Pons (tissue), 1 donor: ENCODE measurements around the gene NUCB1.
"Not testable (repeated sequence)": the region's sequence is repeated elsewhere in the genome, so short reads cannot be mapped to it uniquely, and the experiment has no call there.

Experiments used
- DNase-seq: peaks from one replicate; pipeline ENCODE4 v3.0.0-alpha.2; 2016; ENCODE audit warnings: low spot score

NUCB1 gene

GRCh38 chr19:48874303-48875135 lies 25.6 kb upstream of the NUCB1 start:
- peak; percentile 43 for DNase-seq

- DNase-seq: peak; percentile 48
Measured at GRCh38 chr19:48876043-48876981, 23.8 kb upstream of the NUCB1 start.

GRCh38 chr19:48877855-48878195 lies 22.3 kb upstream of the NUCB1 start:
- DNase-seq: no peak

- no peak for DNase-seq
Measured at GRCh38 chr19:48878196-48879024, 21.7 kb upstream of the NUCB1 start.

- DNase-seq: no peak
Measured at GRCh38 chr19:48879025-48879637, 21.0 kb upstream of the NUCB1 start.

- not testable (repeated sequence) for DNase-seq
Measured at GRCh38 chr19:48879696-48880095, 20.4 kb upstream of the NUCB1 start.

GRCh38 chr19:48881741-48882657 lies 18.1 kb upstream of the NUCB1 start:
- peak; percentile 42 for DNase-seq

GRCh38 chr19:48883726-48884125 lies 16.4 kb upstream of the NUCB1 start:
- DNase-seq: no peak

GRCh38 chr19:48887861-48888612 lies 12.1 kb upstream of the NUCB1 start:
- no peak for DNase-seq

GRCh38 chr19:48889496-48889895 lies 10.6 kb upstream of the NUCB1 start:
- DNase-seq: not testable (repeated sequence)

- DNase-seq: no peak
Measured at GRCh38 chr19:48890551-48890950, 9.6 kb upstream of the NUCB1 start.

GRCh38 chr19:48895226-48895625 lies 4.9 kb upstream of the NUCB1 start:
- DNase-seq: no peak

- no peak for DNase-seq
Measured at GRCh38 chr19:48896191-48896720, 3.9 kb upstream of the NUCB1 start.

- no peak for DNase-seq
Measured at GRCh38 chr19:48897181-48897580, 2.9 kb upstream of the NUCB1 start.

- DNase-seq: not testable (repeated sequence)
Measured at GRCh38 chr19:48899386-48899749, 744 bp upstream of the NUCB1 start.

- DNase-seq: peak; percentile 46
Measured at GRCh38 chr19:48900477-48901406, 630 bp downstream of the NUCB1 start.

GRCh38 chr19:48902291-48902690 lies 2.2 kb downstream of the NUCB1 start:
- DNase-seq: not testable (repeated sequence)

- not testable (repeated sequence) for DNase-seq
Measured at GRCh38 chr19:48903788-48904187, 3.7 kb downstream of the NUCB1 start.
